ENCODE data around the gene TMEM95. TPM values are rescaled to one million over a fixed set of nuclear protein-coding genes. Genes with fewer than 3 reads are reported as not detected.

TMEM95 gene
- total and polyA plus RNA-seq, 2 of the 8 experiments (the other 6 are each of a cell fraction or from before 2014, with no cell fraction given): not detected

DNA sequence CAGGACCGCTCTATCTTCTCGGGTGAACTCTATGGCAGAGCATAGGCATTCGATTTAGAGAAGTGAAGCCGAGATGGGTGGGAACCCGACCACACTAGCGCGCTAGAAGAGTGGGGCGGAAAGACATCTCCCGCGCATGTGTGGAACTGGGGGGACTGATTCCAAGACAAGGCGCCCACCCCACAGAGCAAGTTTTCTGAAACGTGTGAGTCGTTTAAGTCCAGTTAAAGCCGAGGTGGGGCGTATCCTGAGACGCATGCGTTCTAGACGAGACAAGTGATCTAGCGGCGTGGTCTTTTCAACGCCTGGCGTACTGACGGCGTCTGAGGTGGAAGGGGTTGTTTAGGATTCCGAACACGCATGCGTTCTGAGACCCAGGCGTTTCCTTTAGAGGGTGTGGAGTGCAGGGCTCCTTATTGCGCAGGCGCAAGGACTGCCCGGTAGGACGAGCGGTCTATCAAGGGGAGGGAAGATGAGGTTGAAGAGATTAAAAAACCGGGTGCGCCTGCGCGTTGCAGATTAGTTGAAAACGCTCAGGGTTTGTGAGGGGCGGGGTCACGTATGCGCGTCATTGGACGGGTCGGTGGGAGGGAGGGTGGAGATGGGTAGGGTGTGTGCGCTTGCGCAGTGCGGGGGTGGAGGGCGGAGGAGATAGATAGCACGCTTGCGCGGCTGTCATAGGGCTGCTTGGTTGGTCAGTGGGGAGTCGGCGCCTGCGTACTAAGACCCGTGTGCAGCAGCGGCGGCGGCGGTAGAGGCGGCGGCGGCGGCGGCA lies 47.9 kb upstream of the TMEM95 start, which contains the start of gene EIF5A (continued):
- TF ChIP-seq TAF1 (IDR thresholded peaks at IDR 0.05; ENCODE audit: low read depth, low read length) (peak; percentile 76), SP1 (IDR thresholded peaks at IDR 0.05; ENCODE audit: low read depth, low read length) (no peak), POU5F1 (IDR thresholded peaks at IDR 0.05; ENCODE audit: low read depth, low read length) (no peak), GABPA (IDR thresholded peaks at IDR 0.05; ENCODE audit: borderline replicate concordance, insufficient read depth, low read length) (no peak), HDAC2 (IDR thresholded peaks at IDR 0.05; ENCODE audit: borderline replicate concordance in 1 of 2, low read depth in 2 of 2, low read length in 2 of 2) (peak; percentile 74 to 92; a peak in 2 of 4 replicates), FOSL1 (IDR thresholded peaks at IDR 0.05; ENCODE audit: insufficient read depth, low read depth, low read length) (no peak), BACH1 (IDR thresholded peaks at IDR 0.05; ENCODE audit: low read length) (peak; percentile 92), KDM5A (IDR thresholded peaks at IDR 0.05; ENCODE audit: low read length) (no peak), TAF7 (optimal IDR thresholded peaks at IDR 0.05; ENCODE audit: borderline replicate concordance, low read depth, low read length) (peak; percentile 62), POLR2A (IDR thresholded peaks at IDR 0.05; ENCODE audit: control extremely low read depth in 1 of 2, low read depth in 2 of 2, low read length in 2 of 2) (peak; percentile 39 to 62), ASH2L (IDR thresholded peaks at IDR 0.05; ENCODE audit: low read length) (peak; percentile 60), POLR2AphosphoS5 (IDR thresholded peaks at IDR 0.05; ENCODE audit: low read depth, low read length) (peak; percentile 85), SP4 (IDR thresholded peaks at IDR 0.05; ENCODE audit: low read length) (peak; percentile 73; the same call in 1 of the 2 replicates), RXRA (IDR thresholded peaks at IDR 0.05; ENCODE audit: insufficient read depth, low read depth, low read length) (no peak), SIN3A (conservative IDR thresholded peaks at IDR 0.05 in 1 of 2, IDR thresholded peaks at IDR 0.05 in 1 of 2; ENCODE audit: low read depth in 1 of 2, low read length in 2 of 2) (peak; percentile 9 to 85; a peak in 2 of 4 replicates), KDM4A (IDR thresholded peaks at IDR 0.05; ENCODE audit: low read depth, low read length, severe bottlenecking) (peak; percentile 47), PHF8 (conservative IDR thresholded peaks at IDR 0.05; ENCODE audit: low read depth, low read length) (peak; percentile 12; the same call in 1 of the 2 replicates), RFX5 (IDR thresholded peaks at IDR 0.05; ENCODE audit: borderline replicate concordance, low read depth, low read length) (no peak), CREB1 (IDR thresholded peaks at IDR 0.05) (peak; percentile 90), CTBP2 (IDR thresholded peaks at IDR 0.05; ENCODE audit: borderline replicate concordance, insufficient read depth, insufficient read length, low read length) (no peak)
- TF ChIP-seq, protein P1, sequence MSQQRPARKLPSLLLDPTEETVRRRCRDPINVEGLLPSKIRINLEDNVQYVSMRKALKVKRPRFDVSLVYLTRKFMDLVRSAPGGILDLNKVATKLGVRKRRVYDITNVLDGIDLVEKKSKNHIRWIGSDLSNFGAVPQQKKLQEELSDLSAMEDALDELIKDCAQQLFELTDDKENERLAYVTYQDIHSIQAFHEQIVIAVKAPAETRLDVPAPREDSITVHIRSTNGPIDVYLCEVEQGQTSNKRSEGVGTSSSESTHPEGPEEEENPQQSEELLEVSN (IDR thresholded peaks at IDR 0.05): no peak

Data from H1 (cell line).